ENCODE measurements around the gene CPB1.

- TF ChIP-seq CTCF (IDR thresholded peaks at IDR 0.05; ENCODE audit: low read length): no peak
- no peak for TF ChIP-seq EZH2 (IDR thresholded peaks at IDR 0.05; ENCODE audit: borderline replicate concordance, low read length)
These were observed 37.2 kb upstream of the CPB1 start for GRCh38 chr3:148790370-148790769.
